Stimulated activated CD8-positive, alpha-beta memory T cell treated with anti-CD3 and anti-CD28 coated beads, Interleukin-12 subunit alpha, Interleukin-12 subunit beta, amount 100 ng/mL, for 24 hours (primary cell): ENCODE data around the gene ZNF804B.

Experiments used
- DNase-seq: peaks from one replicate; pipeline ENCODE4 v3.0.0-alpha.2; 2020; ENCODE audit errors: extremely low read depth

Gene ZNF804B

DNA sequence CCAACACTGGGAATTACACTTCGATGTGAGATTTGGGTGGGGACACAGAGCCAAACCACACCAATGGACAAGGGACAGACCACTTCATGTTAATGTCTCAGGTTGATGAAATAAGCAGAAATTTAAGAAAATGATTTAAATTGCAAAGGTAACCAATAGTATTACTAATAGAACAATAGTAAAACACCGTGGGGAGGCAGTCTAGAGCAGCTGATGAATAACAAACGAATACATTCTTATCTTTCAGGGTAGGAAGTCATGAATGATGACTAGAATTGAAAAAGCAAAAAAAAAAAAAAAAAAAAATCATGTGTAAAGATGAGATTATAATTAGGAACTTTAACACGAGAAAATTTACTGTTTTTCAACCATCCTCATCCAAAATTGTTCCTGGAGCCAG is 207.9 kb downstream of the ZNF804B start:
- no peak for DNase-seq

DNA sequence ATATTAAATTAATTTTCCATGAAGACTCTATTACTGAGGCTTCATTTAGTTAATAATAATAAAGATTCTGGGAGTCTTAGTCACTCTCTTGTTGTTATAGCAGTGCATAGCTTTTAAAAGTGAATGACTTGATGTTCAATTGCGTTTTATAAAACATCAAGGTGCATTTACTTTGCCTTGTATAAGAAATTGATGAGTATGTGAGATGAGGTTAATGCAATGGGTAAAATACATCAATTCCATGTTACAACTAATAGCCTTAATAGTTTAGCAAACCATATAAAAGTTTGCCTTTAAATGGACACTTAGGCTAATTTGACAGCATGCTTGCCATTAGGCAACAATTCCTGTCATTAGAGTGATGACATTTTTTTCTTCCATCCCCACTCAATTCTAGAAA is 209.7 kb downstream of the ZNF804B start:
- no peak for DNase-seq

- DNase-seq = no peak
These were observed 225.8 kb downstream of the ZNF804B start for GRCh38 chr7:88985295-88985694.

DNA sequence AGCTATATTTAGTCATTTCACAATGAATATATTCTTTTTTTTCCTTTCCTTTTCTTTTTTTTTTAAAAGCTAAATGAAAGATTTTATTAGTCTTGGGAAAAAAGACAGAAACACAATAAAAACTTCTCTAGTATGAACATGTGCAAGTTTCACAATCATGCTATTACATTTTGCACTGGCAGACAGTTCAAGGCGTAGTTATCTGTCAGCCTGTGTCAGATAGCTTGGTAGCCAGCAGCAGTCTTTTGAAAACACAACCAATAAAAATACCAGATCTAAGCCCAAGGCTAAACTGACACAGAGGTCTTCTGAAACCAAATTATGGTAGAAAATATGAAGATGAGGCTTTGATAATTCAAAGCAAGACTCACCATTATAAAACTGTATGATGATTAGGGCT is 241.8 kb downstream of the ZNF804B start:
- no peak for DNase-seq

DNA sequence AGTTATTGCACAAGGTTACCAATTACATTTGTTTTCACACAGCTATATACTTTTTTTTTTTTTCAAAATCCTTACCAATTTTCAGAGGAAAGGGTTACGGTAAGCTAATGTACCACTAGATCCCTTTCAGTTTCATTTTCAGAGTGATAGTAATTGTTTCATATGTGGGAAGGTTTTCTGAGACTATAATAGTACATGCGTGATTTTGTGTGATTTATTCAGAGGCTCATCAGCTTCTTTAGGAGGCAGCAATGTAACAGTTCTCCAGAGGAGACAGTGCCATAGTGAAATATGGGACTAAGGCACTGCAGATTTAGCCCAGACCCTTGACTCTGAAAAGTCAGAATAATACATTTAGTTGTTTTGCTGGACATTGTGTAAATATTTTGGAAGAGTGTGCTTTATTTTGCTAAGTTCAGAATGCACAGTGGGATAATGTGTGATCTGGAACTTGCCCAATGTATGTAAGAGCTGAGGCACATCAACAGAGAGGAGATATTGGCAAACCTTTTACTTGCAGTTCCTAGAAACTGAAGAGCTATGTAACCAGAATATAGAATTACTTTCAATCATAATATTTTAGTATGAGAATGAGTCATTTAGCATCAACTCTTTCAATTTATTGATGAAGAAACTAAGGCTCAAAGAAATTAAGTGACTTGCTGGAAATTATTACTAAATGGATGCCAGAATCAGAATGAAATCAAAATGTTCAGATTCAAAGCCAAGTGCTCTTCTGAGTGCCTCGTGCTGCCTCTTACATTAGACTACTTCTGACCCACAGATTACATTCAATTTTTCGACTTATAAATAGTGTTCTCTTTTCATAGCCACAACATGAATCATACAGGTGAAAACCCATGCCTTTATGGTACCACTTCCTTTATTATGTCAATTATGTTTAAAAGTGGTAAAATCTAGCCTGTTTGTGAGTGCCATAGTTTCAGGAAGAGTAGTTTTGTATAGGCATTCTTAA is 243.8 kb downstream of the ZNF804B start:
- no peak for DNase-seq

DNA sequence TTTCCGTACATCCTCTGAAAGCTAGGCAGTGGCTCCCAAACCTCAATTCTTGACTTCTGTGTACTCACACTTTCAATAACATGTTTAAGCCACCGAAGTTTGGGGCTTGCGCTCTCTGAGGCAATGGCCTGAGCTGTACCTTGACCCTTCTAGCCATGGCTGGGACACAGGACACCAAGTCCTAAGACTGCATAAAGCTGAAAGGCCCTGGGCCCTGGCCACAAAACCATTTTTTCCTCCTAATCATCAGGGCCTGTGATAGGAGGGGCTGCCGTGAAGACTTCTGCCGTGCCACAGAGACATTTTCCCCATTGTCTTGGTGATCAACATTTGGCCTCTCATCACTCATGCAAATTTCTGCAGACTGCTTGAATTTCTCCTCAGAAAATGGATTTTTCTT is 252.5 kb downstream of the ZNF804B start:
- DNase-seq = no peak

DNA sequence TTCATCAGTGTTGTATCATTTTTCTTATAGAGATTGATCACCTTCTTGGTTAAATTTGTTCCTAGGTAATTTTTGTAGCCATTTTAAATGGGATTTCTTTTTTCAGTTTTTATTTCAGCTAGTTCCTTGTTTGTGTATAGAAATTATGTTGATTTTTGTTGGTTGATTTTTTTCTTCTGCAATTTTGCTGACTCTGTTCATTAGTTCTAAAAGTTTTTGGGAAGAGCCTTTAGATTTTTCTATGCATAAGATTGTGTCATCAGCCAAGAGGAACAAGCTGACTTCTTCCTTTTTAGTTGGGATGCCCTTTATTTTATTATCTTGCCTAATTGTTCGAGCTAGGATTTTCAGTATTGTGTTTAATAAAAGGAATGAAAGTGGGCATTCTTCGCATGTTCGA is 258.2 kb downstream of the ZNF804B start:
- DNase-seq = no peak

GRCh38 chr7:89021741-89022140 is 262.2 kb downstream of the ZNF804B start:
- no peak for DNase-seq

DNA sequence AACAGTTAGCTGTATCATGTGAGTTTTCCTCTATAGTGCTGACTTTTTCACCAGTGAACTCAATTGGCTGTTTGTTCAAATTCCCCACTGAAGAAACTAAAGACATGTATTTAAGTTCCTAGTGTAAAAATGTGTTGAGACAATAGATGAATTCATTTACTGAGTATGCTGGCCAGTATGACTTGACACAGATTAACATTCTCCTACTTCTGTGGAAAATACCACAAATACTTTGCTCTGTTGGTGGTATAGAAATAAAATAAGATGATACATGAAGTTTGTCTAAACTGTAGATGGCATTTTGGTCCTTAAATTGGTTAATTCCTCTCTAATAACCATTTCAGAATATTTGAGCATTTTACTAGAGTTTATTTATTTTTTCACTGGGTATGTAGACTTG is 263.7 kb downstream of the ZNF804B start:
- DNase-seq = no peak

GRCh38 chr7:89023877-89024276 is 264.4 kb downstream of the ZNF804B start:
- no peak for DNase-seq

GRCh38 chr7:89027781-89028180 is 268.3 kb downstream of the ZNF804B start:
- DNase-seq = no peak

DNA sequence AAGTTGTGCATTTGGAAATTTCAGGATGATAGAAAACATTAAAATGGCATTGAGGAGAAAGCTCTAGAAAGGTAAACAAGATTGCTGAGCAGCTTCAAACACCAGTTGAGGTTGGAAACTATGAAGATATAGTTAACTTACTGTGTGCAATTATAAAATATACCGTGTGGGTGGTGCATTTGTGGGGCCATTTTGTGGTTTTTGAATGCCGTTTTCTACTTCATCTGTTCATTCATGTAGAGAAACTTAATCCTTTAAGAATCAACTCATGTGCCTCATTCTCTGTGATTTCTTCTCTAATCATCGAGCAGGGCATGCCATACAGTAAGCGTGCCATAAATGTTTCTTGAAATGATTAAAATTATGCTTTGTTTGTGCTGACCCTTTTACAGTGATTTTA is 268.8 kb downstream of the ZNF804B start:
- DNase-seq = no peak

DNA sequence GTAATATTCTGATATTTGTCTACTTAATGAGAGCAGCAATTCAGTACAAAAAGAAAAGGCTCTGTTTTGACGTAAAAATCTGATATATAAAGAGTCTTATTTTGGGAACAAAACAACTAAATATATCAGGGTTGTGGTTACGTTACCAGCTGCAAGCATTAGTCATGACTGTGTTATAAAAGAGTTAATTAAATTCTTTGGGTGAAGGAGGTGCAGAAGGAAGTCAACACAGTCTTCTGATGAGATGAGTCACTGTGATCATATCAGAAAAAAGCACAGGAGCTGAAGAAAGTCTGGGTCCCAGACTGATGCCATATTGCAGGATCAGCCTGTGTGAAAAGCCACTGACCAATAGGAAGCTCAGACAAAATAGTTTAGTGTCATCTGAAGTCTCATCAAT is 270.4 kb downstream of the ZNF804B start:
- no peak for DNase-seq

DNA sequence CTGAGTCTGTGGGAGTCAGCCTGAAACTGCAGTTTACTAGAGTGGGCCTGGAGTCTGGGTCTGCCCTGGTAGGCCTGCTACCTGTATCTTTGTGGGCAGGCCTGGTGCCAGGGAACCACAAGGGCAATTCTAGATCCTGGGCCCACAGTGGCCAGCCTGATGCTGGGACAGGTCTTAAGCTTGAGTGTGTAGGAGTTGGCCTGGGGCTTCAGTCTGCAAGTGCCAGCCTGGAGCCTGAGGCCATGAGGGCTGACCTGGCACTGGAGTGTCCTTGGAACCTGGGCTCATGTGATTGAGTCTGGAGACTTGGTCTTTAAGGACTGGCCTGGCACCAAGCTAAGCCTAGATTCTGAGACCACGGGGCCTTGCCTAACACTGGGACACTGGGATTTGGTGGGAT is 281.7 kb downstream of the ZNF804B start:
- DNase-seq = no peak

DNA sequence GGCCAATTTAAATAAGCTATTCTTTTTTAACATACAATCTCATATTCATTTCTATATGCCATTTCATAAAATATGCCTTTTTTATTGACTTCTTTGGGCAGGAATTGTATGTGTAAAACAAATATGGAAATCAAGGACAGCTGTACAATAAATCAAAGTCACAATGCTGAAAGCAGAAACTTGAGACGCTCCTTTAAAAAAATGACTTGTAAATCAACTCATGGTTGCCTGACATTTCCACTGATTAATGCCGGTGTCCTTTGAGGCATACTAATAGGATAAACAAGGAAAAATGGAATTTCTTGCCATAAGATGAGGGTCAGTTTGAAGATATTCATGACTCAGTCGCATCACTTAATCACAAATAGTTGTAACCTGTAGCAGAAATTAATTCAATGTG is 283.4 kb downstream of the ZNF804B start:
- no peak for DNase-seq

DNA sequence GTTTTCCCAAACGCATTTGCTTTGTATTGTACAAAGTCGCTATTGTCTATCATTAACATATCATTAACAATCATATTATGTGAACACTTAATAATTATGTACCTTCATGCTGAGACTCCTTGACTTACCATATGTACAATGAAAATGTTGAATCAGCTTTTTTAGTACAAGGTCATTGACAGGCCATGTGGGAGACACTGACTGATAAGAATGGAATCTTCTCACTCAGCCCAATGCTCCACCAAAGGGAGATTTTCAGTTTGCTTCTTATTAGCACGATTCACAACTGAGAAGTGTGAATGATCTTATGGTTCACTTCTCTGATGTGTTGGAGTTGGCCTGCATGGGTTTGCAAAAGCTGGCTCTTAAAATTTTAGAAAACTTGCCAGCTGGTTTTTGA is 289.5 kb downstream of the ZNF804B start:
- no peak for DNase-seq

- no peak for DNase-seq
These were observed 293.6 kb downstream of the ZNF804B start for GRCh38 chr7:89053130-89053529.

DNA sequence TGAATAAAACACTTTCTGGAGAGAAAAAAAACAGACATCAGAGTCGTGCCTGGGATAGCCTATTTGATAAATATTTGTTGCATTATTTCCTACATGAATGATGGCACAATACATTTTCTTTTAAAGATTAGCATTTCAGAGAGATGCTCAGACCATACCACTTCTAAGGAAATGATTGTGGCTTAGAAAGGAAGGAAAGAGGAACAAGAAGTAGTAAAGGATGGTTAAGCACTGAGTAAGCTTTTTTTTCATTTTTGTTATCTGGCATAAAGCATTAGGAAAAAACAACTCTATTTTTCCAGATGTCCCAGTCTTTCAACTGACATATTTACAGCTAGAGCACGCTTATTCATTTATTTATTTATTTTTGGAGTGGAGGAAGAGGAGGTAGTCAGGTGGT is 294.9 kb downstream of the ZNF804B start:
- no peak for DNase-seq

- no peak for DNase-seq
These were observed 300.7 kb downstream of the ZNF804B start for GRCh38 chr7:89060234-89060633.

DNA sequence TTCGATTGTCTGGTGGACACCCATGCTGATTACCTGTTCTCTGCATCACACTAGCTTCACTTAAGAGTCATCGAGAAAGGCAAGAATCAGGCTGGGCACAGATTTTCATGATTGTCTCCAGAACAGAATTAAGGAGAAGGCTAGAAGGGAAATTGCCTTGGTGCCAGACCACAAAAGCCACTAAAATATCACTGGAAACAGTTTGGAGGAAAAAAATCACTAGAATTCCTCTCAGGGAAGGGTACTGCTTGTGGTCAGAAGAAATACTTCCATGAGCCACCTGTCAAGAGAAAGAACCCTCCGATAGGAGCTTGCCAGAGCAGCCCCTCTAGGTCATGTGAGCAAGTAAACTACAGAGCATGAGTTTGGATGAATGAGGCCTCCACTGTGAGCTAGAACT is 305.3 kb downstream of the ZNF804B start:
- no peak for DNase-seq

GRCh38 chr7:89067048-89067447 is 307.5 kb downstream of the ZNF804B start:
- DNase-seq = no peak

DNA sequence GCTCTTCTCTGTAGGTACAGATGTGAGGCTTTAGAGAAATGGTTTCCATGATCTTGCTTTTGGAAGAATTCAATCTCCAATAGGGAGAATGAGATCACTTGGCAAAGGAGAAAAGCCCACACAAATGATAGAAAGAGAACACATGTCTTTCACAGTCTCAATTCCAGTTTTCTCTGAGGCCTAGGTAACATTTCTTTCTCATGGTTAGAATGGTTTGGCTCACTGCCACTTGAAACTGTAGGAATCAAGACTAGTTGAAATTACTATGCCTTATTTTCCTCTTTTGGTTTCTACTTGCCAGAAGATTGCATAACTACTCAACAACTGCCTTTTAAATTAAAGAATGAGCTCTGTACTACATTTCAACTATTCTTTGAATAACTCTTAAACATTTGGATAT is 312.6 kb downstream of the ZNF804B start:
- DNase-seq = no peak

DNA sequence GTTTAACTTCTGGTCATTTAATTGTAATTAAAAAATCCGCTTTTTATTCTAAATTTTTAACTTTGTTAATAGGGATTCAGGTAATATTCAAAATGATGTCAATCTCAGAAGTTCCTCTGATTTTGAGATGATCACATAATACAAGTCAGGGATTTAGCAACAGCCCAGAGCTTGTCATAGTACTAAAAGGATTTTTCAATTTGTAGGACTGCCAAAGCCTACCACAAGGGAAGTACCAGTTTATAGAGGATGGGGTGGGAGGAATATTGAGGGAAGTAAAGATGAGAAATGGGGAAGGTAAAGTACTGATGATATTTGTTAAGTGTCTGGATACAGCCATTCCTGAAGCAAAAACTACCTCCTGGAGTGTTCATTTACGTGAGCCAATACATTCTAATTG is 314.3 kb downstream of the ZNF804B start:
- DNase-seq = no peak

GRCh38 chr7:89077992-89078391 is 318.5 kb downstream of the ZNF804B start:
- no peak for DNase-seq
